BJ (cell line): ENCODE measurements around the gene BRAT1. TPM values are rescaled to one million over a fixed set of nuclear protein-coding genes. Genes with fewer than 3 reads are reported as not detected.

ENCODE experiments used
- CTCF ChIA-PET: fragments of 350-600 bp; formaldehyde crosslinking; extraction: SDS; loops from one replicate; lab custom pipeline; 2021; ENCODE audit warnings: antibody characterized with exemption, inconsistent platforms; lab: Yijun Ruan, JAX
- POLR2A ChIA-PET: fragments of 300-600 bp; sonication (Branson Sonifier 250); formaldehyde crosslinking; extraction: SDS; loops from one replicate; lab custom pipeline; 2021; ENCODE audit warnings: antibody characterized with exemption; lab: Charles Lee
- DNase-seq: peaks from one replicate; pipeline ENCODE4 v3.0.0-alpha.2; 2011; ENCODE audit warnings: low read depth
- H3K27me3 ChIP-seq: 2 replicates; pipeline ENCODE4 v1.6.0; 2011; ENCODE audit warnings: low read length; ENCODE audit not compliant: control insufficient read depth, insufficient read depth
- H3K36me3 ChIP-seq: 2 replicates; pipeline ENCODE4 v1.5.1; 2011; ENCODE audit warnings: low read length; ENCODE audit not compliant: control insufficient read depth, insufficient read depth
- H3K4me3 ChIP-seq: 2 replicates; pipeline ENCODE4 v1.5.1; 2011; ENCODE audit warnings: low read depth, mild to moderate bottlenecking, control low read depth, low read length
- CTCF ChIP-seq: IDR thresholded peaks from 2 replicates; pipeline ENCODE4 v1.5.1; 2011; ENCODE audit warnings: low read depth, mild to moderate bottlenecking, control low read depth, inconsistent platforms, low read length, moderate library complexity; ENCODE audit not compliant: insufficient read depth
- polyA plus RNA-seq: library from polyadenylated mRNA; depleted of rRNA; stranded (reverse); fragments of >200 nt; gene quantifications from 2 replicates; pipeline ENCODE4 v1.2.3, GENCODE V29; 2011

The BRAT1 gene
- polyA plus RNA-seq, 1 experiment, result 17.9 TPM

DNA sequence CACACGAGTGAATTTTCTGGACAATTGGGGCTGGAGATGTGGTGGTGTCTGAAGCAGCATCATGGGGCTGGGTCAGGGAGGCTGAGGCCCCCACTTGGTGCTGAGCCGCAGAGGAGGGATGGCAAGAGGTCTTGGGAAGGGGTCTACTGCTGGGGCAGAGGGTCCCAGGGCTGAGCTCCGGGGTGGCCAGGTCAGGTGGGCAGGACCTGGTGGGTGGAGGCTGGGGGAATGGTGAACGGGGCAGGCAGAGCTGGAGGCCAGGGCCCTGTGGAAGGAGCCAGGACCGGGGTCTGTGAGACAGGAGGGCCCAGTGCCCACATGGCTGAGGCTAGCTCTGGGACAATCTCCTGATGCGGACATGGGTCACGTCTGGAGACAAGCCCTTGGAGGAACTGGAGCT lies 56.1 kb downstream of the BRAT1 start:
- DNase-seq, result no peak
- no peak overlapping the region for H3K4me3 ChIP-seq
- peaks cover 4% of the 10 kb centered on the region for H3K27me3 ChIP-seq
- ChIA-PET POLR2A (no interaction called here), CTCF (interaction anchor here (2.2 kb wide), 1 partner anchor 29 kb away, joined by 10 read pairs; no protein-coding TSS in a partner anchor)
- TF ChIP-seq CTCF, result no peak
- H3K36me3 ChIP-seq, result no peaks in the 10 kb centered on the region

GRCh38 chr7:2498708-2499107 lies 56.6 kb downstream of the BRAT1 start:
- ChIA-PET POLR2A (no interaction called here), CTCF (interaction anchor here (0.6 to 2.2 kb wide), 5 partner anchors 10 to 182 kb away, joined by 3 to 10 read pairs (median 3); no protein-coding TSS in a partner anchor)
- no peak for TF ChIP-seq CTCF

DNA sequence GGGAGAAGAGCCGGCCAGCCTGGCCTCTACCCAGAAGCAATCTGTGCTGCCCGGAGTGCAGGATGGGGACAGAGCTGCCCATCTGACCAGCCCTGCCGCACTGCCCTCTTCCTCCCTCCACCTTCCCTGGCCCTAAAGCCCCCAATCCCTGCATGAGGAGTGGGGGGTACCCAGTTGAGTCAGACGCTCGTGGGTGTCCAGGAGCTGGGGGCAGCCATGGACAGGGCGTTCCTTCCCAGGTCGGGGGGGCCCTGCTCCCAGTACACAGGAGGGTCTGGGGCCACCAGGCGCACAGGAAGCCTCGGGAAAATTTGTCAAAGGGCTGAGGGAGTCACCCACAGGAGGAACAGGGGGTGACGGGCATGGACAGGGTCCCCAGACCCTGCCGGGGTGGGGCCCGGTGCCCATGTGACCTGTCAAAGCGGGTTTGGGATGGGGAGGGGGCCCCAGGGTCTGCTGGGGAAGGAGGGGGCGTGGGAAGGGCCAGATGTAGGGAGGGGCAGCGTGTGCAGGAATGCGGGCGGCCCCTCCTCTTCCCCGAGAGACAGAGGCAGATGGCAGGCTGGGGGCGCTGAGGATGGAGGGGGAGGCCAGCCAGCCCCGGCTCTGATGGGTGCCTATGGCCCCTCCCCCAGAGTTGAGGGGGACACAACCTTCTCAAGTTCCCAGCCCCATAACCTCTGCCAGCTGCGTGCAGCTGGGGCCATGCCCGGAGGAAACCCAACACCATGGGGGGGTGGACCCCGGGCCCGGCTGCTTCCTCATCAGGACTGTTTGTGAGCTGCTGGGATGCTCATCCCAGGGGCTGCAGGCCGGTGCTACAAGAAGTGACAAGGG lies 57.6 kb downstream of the BRAT1 start:
- Histone ChIP-seq H3K36me3 (no peaks in the 10 kb centered on the region), H3K4me3 (no peak overlapping the region), H3K27me3 (peaks cover 4% of the 10 kb centered on the region)
- ChIA-PET CTCF (interaction anchor here (0.8 to 2.2 kb wide), 4 partner anchors 9 to 183 kb away, joined by 3 to 10 read pairs (median 3); no protein-coding TSS in a partner anchor), POLR2A (interaction anchor here (0.6 kb wide), 1 partner anchor 35 kb away, joined by 19 read pairs; no protein-coding TSS in a partner anchor)
- TF ChIP-seq CTCF, result no peak
- no peak for DNase-seq

More at GRCh38 chr7:2498708-2499107, 56.6 kb downstream of the BRAT1 start:
- DNase-seq, result no peak
- Histone ChIP-seq H3K4me3 (no peak overlapping the region), H3K36me3 (no peaks in the 10 kb centered on the region), H3K27me3 (peaks cover 4% of the 10 kb centered on the region)

GRCh38 chr7:2497065-2497464 lies 58.3 kb downstream of the BRAT1 start:
- no peak for TF ChIP-seq CTCF
- no peak for DNase-seq
- ChIA-PET POLR2A (no interaction called here), CTCF (no interaction called here)
- no peaks in the 10 kb centered on the region for H3K36me3 ChIP-seq
- H3K4me3 ChIP-seq, result no peak overlapping the region
- H3K27me3 ChIP-seq, result peaks cover 4% of the 10 kb centered on the region

DNA sequence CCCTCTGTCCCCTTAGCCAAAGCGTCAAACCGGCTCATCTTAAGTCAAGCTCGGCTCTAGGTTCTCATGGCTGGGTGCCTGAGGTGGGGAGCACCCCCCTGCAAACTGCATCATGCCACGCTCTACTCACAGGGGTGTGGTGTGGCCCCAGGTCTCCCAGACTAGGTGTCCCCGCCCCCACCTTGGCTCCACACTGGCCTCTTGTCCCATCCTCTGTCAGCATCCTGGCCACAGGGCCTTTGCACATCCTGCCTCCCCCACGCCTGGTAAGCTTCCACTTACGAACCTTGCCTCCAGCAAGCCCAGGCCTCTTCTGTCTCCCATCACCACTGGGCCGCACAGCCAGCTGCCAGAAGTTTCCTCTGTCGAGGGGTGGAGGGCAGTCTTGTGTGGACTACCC lies 58.9 kb downstream of the BRAT1 start:
- POLR2A ChIA-PET, result no interaction called here
- DNase-seq, result no peak
- no peak for TF ChIP-seq CTCF
- H3K36me3 ChIP-seq, result no peaks in the 10 kb centered on the region
- H3K27me3 ChIP-seq, result peaks cover 4% of the 10 kb centered on the region
- CTCF ChIA-PET, result no interaction called here
- H3K4me3 ChIP-seq, result no peak overlapping the region
